ENCODE results near the gene SEC14L5.

The SEC14L5 gene

DNA sequence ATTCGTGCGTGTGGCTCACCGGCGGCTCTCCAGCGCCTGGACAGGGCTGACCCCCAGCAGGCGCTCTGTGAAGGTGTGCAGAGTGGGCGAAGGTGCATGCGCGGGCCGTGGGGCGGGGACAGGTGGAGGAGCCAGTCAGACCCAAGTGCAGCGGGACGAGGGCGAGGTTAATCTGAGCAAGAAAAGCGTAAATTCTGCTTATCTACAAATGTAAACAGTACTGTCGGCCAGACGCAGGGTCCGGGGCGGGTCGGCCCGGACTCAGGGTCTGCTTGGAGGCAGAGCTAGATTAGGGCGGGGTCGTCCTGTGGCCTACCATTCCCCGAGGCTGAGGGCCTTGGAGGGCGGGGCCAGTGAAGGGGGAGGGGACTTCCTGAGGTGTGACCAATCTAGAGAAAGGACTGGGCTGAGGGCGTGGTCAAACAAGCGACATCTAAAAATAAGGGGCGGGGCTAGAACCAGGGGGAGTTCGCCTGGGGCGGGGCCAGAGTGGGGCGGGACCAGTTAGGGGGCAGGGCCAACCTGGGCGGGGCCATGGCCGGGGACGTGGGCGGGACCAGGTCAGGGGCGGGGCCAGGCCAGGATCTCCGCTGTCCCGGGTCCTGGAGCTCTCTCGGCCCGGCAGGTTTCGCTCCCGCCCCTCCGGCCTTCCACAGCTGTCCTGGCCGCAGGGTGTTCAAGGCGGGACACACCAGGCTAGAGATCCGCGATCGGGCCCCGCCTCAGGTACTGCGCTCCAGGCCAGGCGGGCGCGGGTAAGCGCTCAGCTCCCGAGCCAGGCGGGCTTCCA, at the start of gene SEC14L5:
SEC14L5 (plus strand) TSS at position 611 of the 790 bp plus-strand sequence. CDS start 994 bp downstream, outside the sequence.
- TF ChIP-seq ZFX (IDR thresholded peaks at IDR 0.05) (no peak), CTCF (conservative IDR thresholded peaks at IDR 0.05) (no peak; the same call in 1 of the 2 replicates)
- peak within 1 kb of the TSS; percentile 62 for H3K27ac ChIP-seq

DNA sequence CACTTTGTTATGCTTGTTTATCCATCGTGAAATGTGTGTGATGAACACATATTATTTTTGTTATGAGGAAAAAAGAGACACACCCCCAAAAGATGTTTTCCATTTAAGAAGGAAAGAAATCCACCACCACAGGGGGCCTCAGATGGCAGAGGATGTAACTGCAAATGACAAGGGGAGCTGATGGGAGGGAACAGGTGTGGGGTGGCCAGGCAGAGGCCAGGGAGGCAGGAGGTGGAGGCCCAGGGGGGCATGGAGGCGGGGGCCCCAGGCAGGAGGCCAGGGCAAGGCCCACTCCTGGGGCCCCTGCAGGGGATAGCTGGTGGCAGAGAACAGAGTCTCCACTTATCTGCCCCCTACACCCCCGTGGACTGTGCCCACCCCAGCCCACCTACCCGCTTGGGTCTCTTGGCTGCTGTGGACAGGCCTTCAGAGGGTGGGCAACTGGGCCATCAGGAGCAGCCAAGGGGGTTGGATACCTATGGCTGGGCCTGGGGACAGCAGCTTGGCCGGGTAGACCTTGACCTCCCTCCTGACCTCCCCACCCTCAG, 49.2 kb upstream of the SEC14L5 start:
- TF ChIP-seq CTCF (conservative IDR thresholded peaks at IDR 0.05) (no peak), ZFX (IDR thresholded peaks at IDR 0.05) (no peak)
- H3K27ac ChIP-seq: no peak overlapping the region

DNA sequence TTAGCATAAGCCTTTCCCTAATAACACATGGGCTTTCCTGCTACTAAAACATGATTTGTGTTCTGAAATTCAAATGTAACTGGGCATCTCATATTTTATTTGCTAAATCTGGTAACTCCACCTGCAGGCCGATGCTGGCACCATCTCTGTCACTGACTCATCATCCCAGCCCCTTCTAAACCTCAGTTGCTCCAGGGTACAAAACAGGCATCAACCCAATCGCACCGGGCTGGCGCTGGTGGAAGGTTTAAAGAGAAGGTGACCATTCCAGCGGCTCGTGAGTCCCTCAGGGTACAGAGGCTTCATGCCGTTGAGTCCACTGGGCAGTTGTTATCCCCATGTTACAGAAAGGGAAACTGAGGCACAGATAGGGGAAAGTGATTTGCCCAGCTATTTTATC, 48.3 kb upstream of the SEC14L5 start:
- TF ChIP-seq CTCF (conservative IDR thresholded peaks at IDR 0.05) (no peak), ZFX (IDR thresholded peaks at IDR 0.05) (no peak)
- H3K27ac ChIP-seq: no peak overlapping the region

DNA sequence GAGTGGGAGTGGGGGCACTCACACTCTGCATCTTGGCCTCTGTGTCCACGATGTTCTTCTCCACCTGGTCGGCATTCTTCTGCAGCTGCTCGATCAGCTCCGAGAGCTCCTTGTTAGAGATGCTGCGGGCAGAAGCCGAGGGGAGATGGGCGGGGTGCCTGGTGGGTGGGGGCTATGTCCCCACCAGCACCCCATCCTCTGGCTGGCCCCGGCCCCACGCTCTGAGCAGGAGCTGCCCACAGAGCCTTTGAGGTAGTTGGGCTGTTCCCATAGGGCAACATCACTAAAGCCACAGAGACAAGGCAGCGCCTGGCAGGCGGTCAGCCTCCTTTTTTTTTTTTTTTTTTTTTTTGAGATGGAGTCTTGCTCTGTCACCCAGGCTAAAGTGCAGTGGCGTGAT, 47.3 kb upstream of the SEC14L5 start:
- TF ChIP-seq ZFX (IDR thresholded peaks at IDR 0.05) (no peak), CTCF (conservative IDR thresholded peaks at IDR 0.05) (no peak)
- H3K27ac ChIP-seq: no peak overlapping the region

DNA sequence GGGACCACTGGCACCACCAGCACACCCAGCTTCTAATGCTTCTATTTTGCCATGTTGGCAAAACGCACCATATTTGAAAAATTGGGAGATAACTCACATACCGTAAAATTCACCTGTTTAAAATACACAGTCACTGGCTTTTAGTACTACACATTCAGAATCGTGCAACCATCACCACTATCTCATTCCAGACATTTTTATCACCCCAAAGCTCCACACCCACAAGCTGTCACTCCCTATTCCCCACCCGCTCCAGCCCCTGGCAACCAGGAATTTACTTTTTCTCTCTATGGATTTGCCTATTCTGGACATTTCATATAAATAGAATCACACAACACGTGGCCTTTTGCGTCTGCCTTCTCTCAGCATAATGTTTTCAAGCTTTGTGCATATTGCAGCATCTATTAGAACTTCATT, 46.2 kb upstream of the SEC14L5 start:
- H3K27ac ChIP-seq: peak overlapping the region; percentile 43; the same call in 1 of the 2 replicates

GRCh38 chr16:4913130-4913773, 44.9 kb upstream of the SEC14L5 start:
- H3K27ac ChIP-seq: peak overlapping the region; percentile 43
- TF ChIP-seq CTCF (conservative IDR thresholded peaks at IDR 0.05) (no peak), ZFX (IDR thresholded peaks at IDR 0.05) (no peak)

More for the DNA sequence above, 46.2 kb upstream of the SEC14L5 start:
- TF ChIP-seq ZFX (IDR thresholded peaks at IDR 0.05) (no peak), CTCF (conservative IDR thresholded peaks at IDR 0.05) (no peak)
